H1 (cell line): Measurements from ENCODE around the gene TRABD2B. TPM values are rescaled to one million over a fixed set of nuclear protein-coding genes. Genes with fewer than 3 reads are reported as not detected.

Source experiments
- CTCF ChIA-PET: fragments of 300-600 bp; sonication (Branson Sonifier 250); formaldehyde crosslinking; loops from one replicate; lab custom pipeline; 2021; ENCODE audit not compliant: partially characterized antibody; lab: Charles Lee
- POLR2A ChIA-PET: fragments of 300-600 bp; sonication (Branson Sonifier 250); formaldehyde crosslinking; loops from one replicate; lab custom pipeline; 2021; ENCODE audit warnings: inconsistent platforms; ENCODE audit not compliant: partially characterized antibody; lab: Charles Lee
- DNase-seq, 2 experiments: peaks; one replicate each; pipeline versions ENCODE4 v3.0.0 to v3.0.0-alpha.2; 2010 to 2022; ENCODE audit warnings: low spot score in 2 of 2, low read depth in 1 of 2, mixed read lengths in 1 of 2
- FAIRE-seq: peaks from 2 replicates; lab custom pipeline; 2011; peaks lifted over from hg19 to GRCh38; lab: Jason Lieb, UNC
- H2AFZ ChIP-seq: 2 replicates; pipeline ENCODE4 v1.8.1; 2012; ENCODE audit warnings: low read length, inconsistent platforms
- H2AK5ac ChIP-seq: 2 replicates; pipeline ENCODE4 v1.6.1; 2013; ENCODE audit warnings: low read depth, low read length
- H2BK120ac ChIP-seq: replicated peaks from 2 replicates; pipeline ENCODE3; 2013; ENCODE audit warnings: low read depth, low read length, inconsistent platforms
- H2BK12ac ChIP-seq: 2 replicates; pipeline ENCODE4 v1.6.1; 2013; ENCODE audit warnings: low read depth, low read length
- H2BK15ac ChIP-seq: 2 replicates; pipeline ENCODE4 v1.6.1; 2013; ENCODE audit warnings: low read length
- H2BK20ac ChIP-seq: 2 replicates; pipeline ENCODE4 v1.6.1; 2013; ENCODE audit warnings: low read length
- H2BK5ac ChIP-seq: 2 replicates; pipeline ENCODE4 v1.6.1; 2013; ENCODE audit warnings: low read depth, low read length
- H3K14ac ChIP-seq: 2 replicates; pipeline ENCODE4 v1.6.1; 2013; ENCODE audit warnings: inconsistent platforms; ENCODE audit not compliant: insufficient read length
- H3K18ac ChIP-seq: 2 replicates; pipeline ENCODE4 v1.6.1; 2013; ENCODE audit warnings: low read length; ENCODE audit errors: extremely low read depth
- H3K23ac ChIP-seq: 2 replicates; pipeline ENCODE4 v1.6.1; 2013; ENCODE audit warnings: inconsistent platforms; ENCODE audit not compliant: insufficient read length
- H3K23me2 ChIP-seq: 2 replicates; pipeline ENCODE4 v1.6.1; 2013; ENCODE audit warnings: low read depth, low read length
- H3K27ac ChIP-seq: 2 replicates; pipeline ENCODE4 v1.6.1; 2011; ENCODE audit warnings: low read depth, low read length, inconsistent platforms
- H3K27me3 ChIP-seq, 4 experiments: replicated peaks in 1 of 4; 1 replicate in 1 of 4; 2 replicates in 3 of 4; pipeline versions ENCODE4 v1.6.1 to v1.8.1; 2011 to 2013; ENCODE audit warnings: low read length in 3 of 4, mild to moderate bottlenecking in 3 of 4, inconsistent platforms in 2 of 4, mixed read lengths in 2 of 4, moderate library complexity in 1 of 4; ENCODE audit not compliant: control insufficient read depth in 3 of 4, insufficient read depth in 3 of 4; ENCODE audit errors: extremely low read depth in 1 of 4
- H3K36me3 ChIP-seq, 4 experiments: 2 replicates each; pipeline versions ENCODE4 v1.6.1 to v1.8.1; 2011 to 2013; ENCODE audit warnings: mild to moderate bottlenecking in 4 of 4, low read length in 3 of 4, moderate library complexity in 2 of 4, control low read depth in 1 of 4, inconsistent platforms in 1 of 4; ENCODE audit not compliant: insufficient read depth in 4 of 4, control insufficient read depth in 2 of 4
- H3K4ac ChIP-seq: replicated peaks from 2 replicates; pipeline ENCODE3; 2013; ENCODE audit warnings: low read length, low read depth, mixed read lengths, inconsistent platforms; ENCODE audit not compliant: insufficient read length
- H3K4me1 ChIP-seq, 4 experiments: replicated peaks in 1 of 4; 1 replicate in 1 of 4; 2 replicates in 3 of 4; pipeline versions ENCODE4 v1.6.1 to v1.8.1; 2011 to 2013; ENCODE audit warnings: low read length in 3 of 4, inconsistent platforms in 2 of 4, mixed read lengths in 1 of 4; ENCODE audit not compliant: insufficient read depth in 4 of 4, control insufficient read depth in 3 of 4
- H3K4me2 ChIP-seq, 2 experiments: 2 replicates each; pipeline versions ENCODE4 v1.6.1 to v1.8.1; 2011 to 2013; ENCODE audit warnings: low read depth in 2 of 2, low read length in 2 of 2, control low read depth in 1 of 2, inconsistent platforms in 1 of 2, mild to moderate bottlenecking in 1 of 2; ENCODE audit not compliant: insufficient read depth in 1 of 2
- H3K4me3 ChIP-seq, 4 experiments: fragments of 200-600, 300-600 bp in 1 of 4; sonication (generic), shearing (Covaris generic), sonication (Bioruptor Twin) in 1 of 4; 2 replicates each; pipeline versions ENCODE4 v1.5.1 to v1.8.1; 2011 to 2016; ENCODE audit warnings: low read length in 4 of 4, low read depth in 3 of 4, control low read depth in 2 of 4, inconsistent platforms in 2 of 4, mild to moderate bottlenecking in 2 of 4, mixed read lengths in 1 of 4, moderate library complexity in 1 of 4; ENCODE audit not compliant: insufficient read depth in 2 of 4; ENCODE audit errors: extremely low read depth in 1 of 4
- H3K56ac ChIP-seq: replicated peaks from 2 replicates; pipeline ENCODE3; 2013; ENCODE audit warnings: low read depth, mild to moderate bottlenecking, mixed read lengths, low read length, inconsistent platforms; ENCODE audit not compliant: insufficient read length
- H3K79me1 ChIP-seq: 2 replicates; pipeline ENCODE4 v1.6.1; 2013; ENCODE audit warnings: low read depth, low read length, control low read depth
- H3K79me2 ChIP-seq, 2 experiments: 2 replicates each; pipeline versions ENCODE4 v1.6.1 to v1.8.1; 2012 to 2013; ENCODE audit warnings: low read length in 2 of 2, mild to moderate bottlenecking in 2 of 2, inconsistent platforms in 1 of 2; ENCODE audit not compliant: insufficient read depth in 2 of 2, control insufficient read depth in 1 of 2
- H3K9ac ChIP-seq, 4 experiments: replicated peaks in 1 of 4; 1 replicate in 1 of 4; 2 replicates in 3 of 4; pipeline versions ENCODE4 v1.6.1 to v1.8.1; 2011 to 2013; ENCODE audit warnings: low read depth in 3 of 4, low read length in 3 of 4, control low read depth in 2 of 4, mild to moderate bottlenecking in 2 of 4, moderate library complexity in 2 of 4, inconsistent platforms in 1 of 4; ENCODE audit errors: extremely low read depth in 1 of 4
- H3K9me3 ChIP-seq, 2 experiments: 2 replicates each; pipeline versions ENCODE4 v1.6.1 to v1.8.1; 2012 to 2013; ENCODE audit warnings: mild to moderate bottlenecking in 2 of 2, moderate library complexity in 2 of 2, control low read depth in 1 of 2, inconsistent platforms in 1 of 2, low read depth in 1 of 2, low read length in 1 of 2, mixed read lengths in 1 of 2; ENCODE audit not compliant: insufficient read depth in 2 of 2
- H4K20me1 ChIP-seq, 2 experiments: replicated peaks in 1 of 2; 2 replicates each; pipeline versions ENCODE3 to v1.8.1; 2011 to 2013; ENCODE audit warnings: inconsistent platforms in 2 of 2, low read length in 2 of 2, mild to moderate bottlenecking in 1 of 2; ENCODE audit not compliant: insufficient read depth in 2 of 2, control insufficient read depth in 1 of 2
- H4K5ac ChIP-seq: 2 replicates; pipeline ENCODE4 v1.6.1; 2013; ENCODE audit warnings: low read length, low read depth, mixed read lengths, inconsistent platforms; ENCODE audit not compliant: insufficient read length
- H4K8ac ChIP-seq: 2 replicates; pipeline ENCODE4 v1.8.0; 2013; ENCODE audit warnings: mild to moderate bottlenecking, moderate library complexity, low read length, inconsistent platforms; ENCODE audit not compliant: insufficient read depth; ENCODE audit errors: extremely low read depth
- H4K91ac ChIP-seq: replicated peaks from 2 replicates; pipeline ENCODE3; 2013; ENCODE audit warnings: low read length, mixed read lengths, inconsistent platforms; ENCODE audit not compliant: insufficient read length
- CBX5 ChIP-seq: fragments of 300-800, 300-1000 bp; sonication (generic); IDR thresholded peaks from 2 replicates; pipeline ENCODE4 v1.7.1; 2016; ENCODE audit warnings: antibody characterized with exemption, low read length, low read depth
- WGBS, 2 experiments: shearing (Covaris generic) in 1 of 2; methylation state at CpG; one replicate each; pipeline versions ENCODE4 v1.1.6 to v1.1.7; 2013 to 2015; ENCODE audit warnings: low lambda C conversion rate in 2 of 2, mixed read lengths in 2 of 2, inconsistent platforms in 1 of 2, low coverage in 1 of 2, missing lambda C conversion rate in 1 of 2; ENCODE audit not compliant: insufficient replicate concordance in 2 of 2, insufficient coverage in 1 of 2, insufficient read length in 1 of 2; ENCODE audit errors: extremely low coverage in 1 of 2, missing lambda C conversion rate in 1 of 2; 5-methylcytosine and 5-hydroxymethylcytosine counted together
- polyA plus RNA-seq, 7 experiments: library from polyadenylated mRNA; depleted of rRNA in 3 of 7; stranded (reverse) in 5 of 7; unstranded in 2 of 7; fragments of >200 nt in 5 of 7; fragments of 200-250 nt in 2 of 7; gene quantifications; 1 replicate in 5 of 7; 2 replicates in 1 of 7; 4 replicates in 1 of 7; pipeline versions ENCODE4 v1.2.1 to v1.2.3, GENCODE V29; 2011 to 2013; ENCODE audit warnings: missing spikeins in 2 of 7, mixed read lengths in 2 of 7
- total RNA-seq: library from RNA; stranded (reverse); fragmentation: NEBNext Ultra II Directional; extraction: Animal tissue kit (Norgen Biotek cat#: 25700); gene quantifications from 2 replicates; pipeline ENCODE4 v1.2.1, GENCODE V29; 2021

TRABD2B gene
- total and polyA plus RNA-seq, 2 of the 8 experiments (the other 6 are each of a cell fraction or from before 2014, with no cell fraction given), result 0.95 to 3.4 TPM

DNA sequence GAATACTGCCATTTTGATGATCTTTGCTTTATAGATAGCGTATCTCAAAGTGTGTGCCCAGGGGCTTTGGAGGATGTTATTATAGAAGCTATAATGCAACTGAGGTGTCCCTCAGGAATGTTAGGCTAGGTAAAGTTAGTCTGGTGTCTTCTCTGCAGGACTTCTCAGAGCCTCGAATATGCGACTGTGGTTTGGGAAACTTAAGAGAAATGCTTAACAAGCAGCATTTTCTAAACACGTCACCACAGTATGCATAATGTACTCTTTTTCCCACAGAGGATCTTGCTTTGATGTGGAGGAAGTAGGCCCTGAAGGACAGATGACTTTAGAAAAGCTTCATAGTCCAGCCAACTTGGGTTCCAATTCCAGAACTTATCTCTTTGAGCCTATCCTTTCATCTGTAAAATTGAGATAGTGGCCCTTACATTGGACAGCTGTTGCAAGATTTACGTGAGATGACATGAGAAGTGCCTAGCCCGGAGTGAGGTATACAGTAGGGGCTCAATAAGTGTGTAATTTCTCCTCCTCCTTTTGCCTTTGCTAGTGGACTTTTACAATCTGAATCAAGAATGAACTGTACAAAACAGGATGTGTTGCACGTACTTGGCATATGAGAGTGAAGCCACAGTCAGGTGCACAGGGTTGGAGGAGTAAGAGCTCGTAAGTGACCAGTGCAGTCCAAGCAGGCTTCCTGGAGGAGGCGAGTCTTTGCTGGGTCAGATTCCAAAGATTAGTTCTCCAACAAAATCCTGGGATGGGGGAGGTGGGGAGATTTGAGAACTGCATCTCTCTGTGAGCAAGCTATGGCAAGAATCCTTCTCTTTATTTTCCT is 29.7 kb upstream of the TRABD2B start:
- ChIA-PET CTCF (interaction anchor here (0.9 to 3.3 kb wide), 6 partner anchors 15 to 500 kb away, joined by 3 to 12 read pairs (median 4); partner anchors contain the start of gene TRABD2B), POLR2A (interaction anchor here (0.9 kb wide), 1 partner anchor 269 kb away, joined by 3 read pairs; no protein-coding TSS in a partner anchor)
- Histone ChIP-seq H3K4ac (no peak overlapping the region), H3K79me2 (no peaks in the 10 kb centered on the region), H3K56ac (no peak overlapping the region), H3K4me2 (no peak overlapping the region), H3K9me3 (no peaks in the 10 kb centered on the region; a peak in 1 of 4 replicates), H3K14ac (no peak overlapping the region), H3K23me2 (no peaks in the 10 kb centered on the region), H2AK5ac (no peak overlapping the region), H3K27me3 (no peaks in the 10 kb centered on the region), H4K20me1 (no peaks in the 10 kb centered on the region), H3K4me3 (no peak overlapping the region), H3K4me1 (peaks cover 0 to 10% (median 5%) of the 10 kb centered on the region in 4 experiments; a peak in 4 of 7 replicates), H3K9ac (no peak overlapping the region), H3K23ac (no peak overlapping the region), H4K91ac (no peak overlapping the region), H3K18ac (no peak overlapping the region), H2BK120ac (no peak overlapping the region), H2BK15ac (no peak overlapping the region), H3K79me1 (no peaks in the 10 kb centered on the region), H2BK20ac (no peak overlapping the region), H3K27ac (no peak overlapping the region), H3K36me3 (no peaks in the 10 kb centered on the region), H4K8ac (no peak overlapping the region), H2BK12ac (no peak overlapping the region), H2BK5ac (no peak overlapping the region), H2AFZ (no peak overlapping the region), H4K5ac (no peak overlapping the region)
- no peak for FAIRE-seq
- TF ChIP-seq CBX5, result no peak
- 87% methylated on average over 9 of the region's 9 CpGs; no CpG with 5 or more reads in 1 of the 2 experiments for WGBS, 2 experiments
- no peak for DNase-seq
